Measurements from ENCODE around the gene CHRNB2.

Gene CHRNB2

GRCh38 chr1:154614247-154614646, 46.7 kb downstream of the CHRNB2 start:
- no peak for DNase-seq

GRCh38 chr1:154614901-154615300, 47.3 kb downstream of the CHRNB2 start:
- no peak for DNase-seq

- no peak for DNase-seq
These were observed 47.8 kb downstream of the CHRNB2 start for GRCh38 chr1:154615411-154615810.

GRCh38 chr1:154616659-154617345, 49.2 kb downstream of the CHRNB2 start:
- no peak for DNase-seq

- no peak for DNase-seq
These were observed 51.8 kb downstream of the CHRNB2 start for GRCh38 chr1:154619181-154619948.

GRCh38 chr1:154620751-154621150, 53.2 kb downstream of the CHRNB2 start:
- no peak for DNase-seq

- DNase-seq = no peak
These were observed 54.3 kb downstream of the CHRNB2 start for GRCh38 chr1:154621875-154622274.

- DNase-seq = no peak
These were observed 55.0 kb downstream of the CHRNB2 start for GRCh38 chr1:154622503-154623039.

GRCh38 chr1:154623358-154623757, 55.8 kb downstream of the CHRNB2 start:
- DNase-seq = no peak

- DNase-seq = no peak
These were observed 57.4 kb downstream of the CHRNB2 start for GRCh38 chr1:154624746-154625643.

- no peak for DNase-seq
These were observed 59.1 kb downstream of the CHRNB2 start for GRCh38 chr1:154626456-154627256.

- peak; percentile 81 for DNase-seq
These were observed 59.9 kb downstream of the CHRNB2 start for GRCh38 chr1:154627257-154628120.

GRCh38 chr1:154628121-154628405, 60.5 kb downstream of the CHRNB2 start:
- DNase-seq = no peak

- DNase-seq = no peak
These were observed 61.6 kb downstream of the CHRNB2 start for GRCh38 chr1:154629061-154629674.
